Ovary (tissue), 3 donors: ENCODE data around the gene SLC24A2.

Experiments used
- EP300 ChIP-seq: sonication (generic); formaldehyde crosslinking; IDR thresholded peaks from one replicate; pipeline ENCODE4 v1.6.1; 2017; ENCODE audit warnings: antibody characterized with exemption
- POLR2A ChIP-seq: fragments of 450-650 bp; IDR thresholded peaks from one replicate; pipeline ENCODE4 v1.6.1; 2017; ENCODE audit warnings: antibody characterized with exemption, mild to moderate bottlenecking, moderate library complexity
- TF ChIP-seq, protein P1 (sequence below), 3 donors: fragments of 450-650 bp in 2 of 3; fragments of 200-600 bp in 1 of 3; IDR thresholded peaks; one replicate each; pipeline versions ENCODE4 v1.5.1 to v1.8.0; 2016 to 2022; ENCODE audit warnings: antibody characterized with exemption in 3 of 3, mild to moderate bottlenecking in 1 of 3
- donor health status: DM: no; HTN: no; CAD: no.

- TF ChIP-seq, protein P1, sequence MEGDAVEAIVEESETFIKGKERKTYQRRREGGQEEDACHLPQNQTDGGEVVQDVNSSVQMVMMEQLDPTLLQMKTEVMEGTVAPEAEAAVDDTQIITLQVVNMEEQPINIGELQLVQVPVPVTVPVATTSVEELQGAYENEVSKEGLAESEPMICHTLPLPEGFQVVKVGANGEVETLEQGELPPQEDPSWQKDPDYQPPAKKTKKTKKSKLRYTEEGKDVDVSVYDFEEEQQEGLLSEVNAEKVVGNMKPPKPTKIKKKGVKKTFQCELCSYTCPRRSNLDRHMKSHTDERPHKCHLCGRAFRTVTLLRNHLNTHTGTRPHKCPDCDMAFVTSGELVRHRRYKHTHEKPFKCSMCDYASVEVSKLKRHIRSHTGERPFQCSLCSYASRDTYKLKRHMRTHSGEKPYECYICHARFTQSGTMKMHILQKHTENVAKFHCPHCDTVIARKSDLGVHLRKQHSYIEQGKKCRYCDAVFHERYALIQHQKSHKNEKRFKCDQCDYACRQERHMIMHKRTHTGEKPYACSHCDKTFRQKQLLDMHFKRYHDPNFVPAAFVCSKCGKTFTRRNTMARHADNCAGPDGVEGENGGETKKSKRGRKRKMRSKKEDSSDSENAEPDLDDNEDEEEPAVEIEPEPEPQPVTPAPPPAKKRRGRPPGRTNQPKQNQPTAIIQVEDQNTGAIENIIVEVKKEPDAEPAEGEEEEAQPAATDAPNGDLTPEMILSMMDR (IDR thresholded peaks at IDR 0.05), result no peak
- TF ChIP-seq POLR2A (no peak), EP300 (no peak)
Observed at GRCh38 chr9:19781240-19781639, 7.6 kb downstream of the SLC24A2 start.
